Measurements from ENCODE around the gene PCDH9. TPM values are rescaled to one million over a fixed set of nuclear protein-coding genes. Genes with fewer than 3 reads are reported as not detected.
"Not testable (repeated sequence)": the region's sequence is repeated elsewhere in the genome, so short reads cannot be mapped to it uniquely, and the experiment has no call there.

Gene PCDH9
- polyA plus RNA-seq, 1 donor = 1.8 TPM

DNA sequence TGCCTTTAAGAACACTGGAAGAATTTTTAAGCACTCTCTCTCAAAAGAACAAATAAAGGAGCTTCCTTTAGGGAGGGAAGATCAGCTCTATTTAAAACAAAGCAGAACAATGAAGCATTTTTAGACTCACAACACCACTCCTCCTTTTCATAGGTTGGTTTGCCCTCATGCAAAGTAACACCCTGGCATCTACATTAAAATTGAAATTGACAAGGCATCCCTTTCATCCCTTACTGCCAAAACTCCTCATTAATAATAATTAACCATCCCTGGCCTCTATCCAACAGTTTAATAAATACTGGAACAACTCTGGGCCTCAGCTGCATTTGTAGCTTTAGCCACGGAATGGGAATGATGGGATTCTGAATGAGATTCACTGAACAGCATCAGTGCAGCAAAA lies 929.1 kb downstream of the PCDH9 start:
- no peak overlapping the region for H3K4me3 ChIP-seq (ENCODE audit: low read length)
- H3K27ac ChIP-seq (ENCODE audit: low read length) = no peak overlapping the region
- DNase-seq = no peak
- peaks cover 7% of the 10 kb centered on the region for H3K9me3 ChIP-seq (ENCODE audit: control insufficient read depth, low read depth, low read length)
- no peaks in the 10 kb centered on the region for H3K4me1 ChIP-seq (ENCODE audit: control insufficient read depth, insufficient read depth, low read length)
- WGBS (ENCODE audit: insufficient coverage, low lambda C conversion rate) = no CpG with 5 or more reads among the region's 1 CpG
- H3K36me3 ChIP-seq (ENCODE audit: control insufficient read depth, insufficient read depth, low read length) = no peaks in the 10 kb centered on the region
- no peaks in the 10 kb centered on the region for H3K27me3 ChIP-seq (ENCODE audit: control insufficient read depth, insufficient read depth, low read length)

GRCh38 chr13:66296875-66297274 lies 933.3 kb downstream of the PCDH9 start:
- H3K9me3 ChIP-seq (ENCODE audit: control insufficient read depth, low read depth, low read length) = peaks cover 7% of the 10 kb centered on the region
- DNase-seq = no peak
- H3K36me3 ChIP-seq (ENCODE audit: control insufficient read depth, insufficient read depth, low read length) = no peaks in the 10 kb centered on the region
- no peaks in the 10 kb centered on the region for H3K27me3 ChIP-seq (ENCODE audit: control insufficient read depth, insufficient read depth, low read length)
- WGBS (ENCODE audit: insufficient coverage, low lambda C conversion rate) = no CpG with 5 or more reads among the region's 1 CpG
- H3K27ac ChIP-seq (ENCODE audit: low read length) = no peak overlapping the region
- no peak overlapping the region for H3K4me3 ChIP-seq (ENCODE audit: low read length)
- no peaks in the 10 kb centered on the region for H3K4me1 ChIP-seq (ENCODE audit: control insufficient read depth, insufficient read depth, low read length)

DNA sequence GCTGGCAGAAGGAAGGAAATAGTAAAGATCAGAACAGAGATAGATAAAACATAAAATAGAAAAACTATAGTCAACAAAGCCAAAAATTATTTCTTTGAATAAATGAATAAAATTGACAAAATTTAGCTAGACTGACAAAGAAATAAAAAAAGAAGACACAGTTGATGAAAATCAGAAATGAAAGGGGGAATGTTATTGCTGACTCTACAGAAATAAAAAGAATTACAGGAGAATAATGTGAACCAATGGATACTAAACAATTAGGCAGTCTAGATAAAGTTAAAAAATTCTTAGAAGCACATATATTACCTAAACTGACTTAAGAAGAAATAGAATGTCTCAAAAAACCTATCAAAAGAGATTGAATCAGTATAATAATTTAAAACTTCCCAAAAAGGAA lies 933.8 kb downstream of the PCDH9 start:
- no peaks in the 10 kb centered on the region for H3K27me3 ChIP-seq (ENCODE audit: control insufficient read depth, insufficient read depth, low read length)
- no peak overlapping the region for H3K4me3 ChIP-seq (ENCODE audit: low read length)
- H3K9me3 ChIP-seq (ENCODE audit: control insufficient read depth, low read depth, low read length) = peaks cover 7% of the 10 kb centered on the region
- no peak for DNase-seq
- H3K36me3 ChIP-seq (ENCODE audit: control insufficient read depth, insufficient read depth, low read length) = no peaks in the 10 kb centered on the region
- no peak overlapping the region for H3K27ac ChIP-seq (ENCODE audit: low read length)
- no peaks in the 10 kb centered on the region for H3K4me1 ChIP-seq (ENCODE audit: control insufficient read depth, insufficient read depth, low read length)

DNA sequence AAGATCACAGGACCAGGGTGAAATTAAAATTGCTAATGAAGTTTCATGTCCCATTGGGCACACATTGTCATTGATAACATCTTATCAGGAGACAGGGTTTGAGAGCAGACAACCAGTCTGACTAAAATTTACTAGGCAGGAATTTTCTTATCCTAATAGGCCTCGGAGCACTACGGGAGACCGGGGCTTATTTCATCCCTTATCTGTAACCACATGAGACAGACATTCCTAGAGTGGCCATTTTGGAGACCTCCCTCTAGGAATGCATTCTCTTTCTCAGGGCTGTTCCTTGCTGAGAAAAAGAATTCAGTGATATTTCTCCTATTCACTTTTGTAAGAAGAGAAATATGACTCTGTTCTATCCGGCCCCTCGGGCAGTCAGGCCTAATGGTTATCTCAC lies 943.3 kb downstream of the PCDH9 start:
- not testable (repeated sequence) for H3K27ac ChIP-seq (ENCODE audit: low read length); H3K27me3 ChIP-seq (ENCODE audit: control insufficient read depth, insufficient read depth, low read length); H3K4me1 ChIP-seq (ENCODE audit: control insufficient read depth, insufficient read depth, low read length); H3K9me3 ChIP-seq (ENCODE audit: control insufficient read depth, low read depth, low read length); H3K4me3 ChIP-seq (ENCODE audit: low read length); DNase-seq; H3K36me3 ChIP-seq (ENCODE audit: control insufficient read depth, insufficient read depth, low read length)
- WGBS (ENCODE audit: insufficient coverage, low lambda C conversion rate) = no CpG with 5 or more reads among the region's 5 CpGs

- WGBS (ENCODE audit: insufficient coverage, low lambda C conversion rate) = 86% methylated on average over 1 of the region's 1 CpG
Observed at GRCh38 chr13:66275416-66275815, 954.7 kb downstream of the PCDH9 start.

DNA sequence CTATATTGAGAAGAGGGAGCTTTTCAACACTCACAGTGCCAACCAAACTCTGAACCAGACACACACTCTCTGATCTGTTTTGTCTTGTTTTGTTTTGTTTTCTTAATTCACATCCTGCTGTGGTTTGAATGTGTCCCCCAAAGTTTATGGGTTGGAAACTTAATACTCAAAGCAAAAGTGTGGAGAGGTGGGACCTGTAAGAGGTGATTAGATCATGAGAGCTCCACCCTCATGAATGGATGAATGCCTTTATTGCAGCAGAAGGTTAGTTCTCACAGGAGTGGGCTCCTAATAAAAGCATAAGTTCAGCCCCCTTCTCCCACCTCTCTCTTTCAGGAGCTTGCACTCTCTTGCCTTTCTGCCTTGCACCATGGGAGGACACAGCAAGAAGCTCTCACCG lies 957.1 kb downstream of the PCDH9 start:
- H3K27ac ChIP-seq (ENCODE audit: low read length) = no peak overlapping the region
- no peak overlapping the region for H3K4me3 ChIP-seq (ENCODE audit: low read length)
- H3K36me3 ChIP-seq (ENCODE audit: control insufficient read depth, insufficient read depth, low read length) = no peaks in the 10 kb centered on the region
- no CpG with 5 or more reads among the region's 1 CpG for WGBS (ENCODE audit: insufficient coverage, low lambda C conversion rate)
- H3K9me3 ChIP-seq (ENCODE audit: control insufficient read depth, low read depth, low read length) = no peaks in the 10 kb centered on the region
- H3K27me3 ChIP-seq (ENCODE audit: control insufficient read depth, insufficient read depth, low read length) = no peaks in the 10 kb centered on the region
- DNase-seq = no peak
- no peaks in the 10 kb centered on the region for H3K4me1 ChIP-seq (ENCODE audit: control insufficient read depth, insufficient read depth, low read length)

More at GRCh38 chr13:66275416-66275815, 954.7 kb downstream of the PCDH9 start:
- DNase-seq = no peak
- no peak overlapping the region for H3K4me3 ChIP-seq (ENCODE audit: low read length)
- H3K36me3 ChIP-seq (ENCODE audit: control insufficient read depth, insufficient read depth, low read length) = no peaks in the 10 kb centered on the region
- H3K9me3 ChIP-seq (ENCODE audit: control insufficient read depth, low read depth, low read length) = no peaks in the 10 kb centered on the region
- H3K4me1 ChIP-seq (ENCODE audit: control insufficient read depth, insufficient read depth, low read length) = no peaks in the 10 kb centered on the region
- no peaks in the 10 kb centered on the region for H3K27me3 ChIP-seq (ENCODE audit: control insufficient read depth, insufficient read depth, low read length)
- no peak overlapping the region for H3K27ac ChIP-seq (ENCODE audit: low read length)

GRCh38 chr13:66266761-66267160 lies 963.4 kb downstream of the PCDH9 start:
- H3K4me1 ChIP-seq (ENCODE audit: control insufficient read depth, insufficient read depth, low read length) = no peaks in the 10 kb centered on the region
- no peak overlapping the region for H3K4me3 ChIP-seq (ENCODE audit: low read length)
- no peak for DNase-seq
- 100% methylated on average over 2 of the region's 5 CpGs for WGBS (ENCODE audit: insufficient coverage, low lambda C conversion rate)
- H3K27me3 ChIP-seq (ENCODE audit: control insufficient read depth, insufficient read depth, low read length) = no peaks in the 10 kb centered on the region
- H3K36me3 ChIP-seq (ENCODE audit: control insufficient read depth, insufficient read depth, low read length) = no peaks in the 10 kb centered on the region
- H3K27ac ChIP-seq (ENCODE audit: low read length) = no peak overlapping the region
- H3K9me3 ChIP-seq (ENCODE audit: control insufficient read depth, low read depth, low read length) = no peaks in the 10 kb centered on the region

DNA sequence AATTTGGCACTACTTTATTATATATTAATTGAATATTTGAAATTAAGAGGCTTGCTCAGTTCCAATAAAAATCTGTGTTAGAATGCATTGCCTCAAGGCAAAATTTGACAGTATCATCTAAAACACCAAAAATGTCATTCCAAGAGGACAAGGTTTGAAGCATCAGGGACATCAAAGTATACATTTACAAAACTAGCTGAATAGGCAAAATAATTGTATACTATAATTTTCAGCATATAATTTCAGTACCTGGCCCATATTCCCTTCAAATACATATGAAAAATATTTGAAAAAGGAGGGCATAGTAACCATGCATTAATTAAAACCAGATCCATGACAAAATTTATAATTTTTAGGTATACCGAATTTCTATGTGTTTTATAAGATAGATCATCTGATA lies 963.8 kb downstream of the PCDH9 start:
- Histone ChIP-seq H3K36me3 (ENCODE audit: control insufficient read depth, insufficient read depth, low read length) (no peaks in the 10 kb centered on the region), H3K4me3 (ENCODE audit: low read length) (no peak overlapping the region), H3K9me3 (ENCODE audit: control insufficient read depth, low read depth, low read length) (no peaks in the 10 kb centered on the region), H3K27me3 (ENCODE audit: control insufficient read depth, insufficient read depth, low read length) (no peaks in the 10 kb centered on the region), H3K27ac (ENCODE audit: low read length) (no peak overlapping the region), H3K4me1 (ENCODE audit: control insufficient read depth, insufficient read depth, low read length) (no peaks in the 10 kb centered on the region)
- 100% methylated on average over 1 of the region's 1 CpG for WGBS (ENCODE audit: insufficient coverage, low lambda C conversion rate)
- DNase-seq = no peak

DNA sequence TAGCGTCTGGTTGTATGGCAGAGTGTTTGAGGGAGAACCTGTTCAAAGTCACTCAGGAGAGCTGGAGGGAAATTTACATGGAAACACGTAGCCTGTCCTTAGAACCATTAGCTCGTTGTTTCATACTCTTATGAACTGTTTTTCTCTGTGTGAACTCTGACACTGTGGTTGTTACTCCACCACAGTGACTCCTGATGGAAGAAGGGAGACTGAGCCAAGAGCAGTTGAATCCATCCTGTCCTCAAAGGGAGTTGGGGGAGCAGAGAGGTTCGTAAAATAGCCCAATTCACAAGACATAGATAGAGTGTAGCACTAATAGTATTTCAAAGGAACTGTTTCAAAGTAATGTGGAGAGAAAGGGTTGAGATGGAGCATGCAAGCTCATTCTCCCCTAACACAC lies 964.8 kb downstream of the PCDH9 start:
- WGBS (ENCODE audit: insufficient coverage, low lambda C conversion rate) = no CpG with 5 or more reads among the region's 4 CpGs
- H3K4me1 ChIP-seq (ENCODE audit: control insufficient read depth, insufficient read depth, low read length) = no peaks in the 10 kb centered on the region
- H3K9me3 ChIP-seq (ENCODE audit: control insufficient read depth, low read depth, low read length) = no peaks in the 10 kb centered on the region
- no peak overlapping the region for H3K27ac ChIP-seq (ENCODE audit: low read length)
- no peaks in the 10 kb centered on the region for H3K27me3 ChIP-seq (ENCODE audit: control insufficient read depth, insufficient read depth, low read length)
- DNase-seq = no peak
- H3K4me3 ChIP-seq (ENCODE audit: low read length) = no peak overlapping the region
- no peaks in the 10 kb centered on the region for H3K36me3 ChIP-seq (ENCODE audit: control insufficient read depth, insufficient read depth, low read length)

GRCh38 chr13:66264971-66265370 lies 965.2 kb downstream of the PCDH9 start:
- H3K27ac ChIP-seq (ENCODE audit: low read length) = no peak overlapping the region
- H3K36me3 ChIP-seq (ENCODE audit: control insufficient read depth, insufficient read depth, low read length) = no peaks in the 10 kb centered on the region
- H3K4me3 ChIP-seq (ENCODE audit: low read length) = no peak overlapping the region
- H3K27me3 ChIP-seq (ENCODE audit: control insufficient read depth, insufficient read depth, low read length) = no peaks in the 10 kb centered on the region
- H3K4me1 ChIP-seq (ENCODE audit: control insufficient read depth, insufficient read depth, low read length) = no peaks in the 10 kb centered on the region
- DNase-seq = no peak
- WGBS (ENCODE audit: insufficient coverage, low lambda C conversion rate) = no CpG with 5 or more reads among the region's 5 CpGs
- no peaks in the 10 kb centered on the region for H3K9me3 ChIP-seq (ENCODE audit: control insufficient read depth, low read depth, low read length)

- DNase-seq = no peak
- 91% methylated on average over 1 of the region's 1 CpG for WGBS (ENCODE audit: insufficient coverage, low lambda C conversion rate)
- no peaks in the 10 kb centered on the region for H3K27me3 ChIP-seq (ENCODE audit: control insufficient read depth, insufficient read depth, low read length)
- no peaks in the 10 kb centered on the region for H3K36me3 ChIP-seq (ENCODE audit: control insufficient read depth, insufficient read depth, low read length)
- H3K27ac ChIP-seq (ENCODE audit: low read length) = no peak overlapping the region
- H3K4me3 ChIP-seq (ENCODE audit: low read length) = no peak overlapping the region
- H3K9me3 ChIP-seq (ENCODE audit: control insufficient read depth, low read depth, low read length) = peaks cover 4% of the 10 kb centered on the region
- no peaks in the 10 kb centered on the region for H3K4me1 ChIP-seq (ENCODE audit: control insufficient read depth, insufficient read depth, low read length)
Observed at GRCh38 chr13:66262330-66262729, 967.8 kb downstream of the PCDH9 start.
